Hypothalamus (tissue), 51 donors: ENCODE results near the gene C17orf100.

Source experiments
- DNase-seq, 51 donors: peaks; one replicate each; lab custom pipeline; 2025; lab: John Stamatoyannopoulos, UW

Gene C17orf100

GRCh38 chr17:6651354-6651918 is at the start of gene C17orf100, which contains the start of gene MED31:
C17orf100 (plus strand) TSS chr17:6651762; CDS start chr17:6651914, 152 bp downstream.
MED31 (minus strand) TSS chr17:6651605; CDS start chr17:6651528, 77 bp downstream.
- DNase-seq, result peak; percentile 53 to 97 (median 88)

- no peak for DNase-seq
These were observed 49.4 kb upstream of the C17orf100 start for GRCh38 chr17:6602141-6602540.

- peak in 7 of 51 donors; percentile 3 to 16 (median 8) for DNase-seq
These were observed 47.7 kb upstream of the C17orf100 start for GRCh38 chr17:6603744-6604325.

GRCh38 chr17:6605142-6605541 is 46.4 kb upstream of the C17orf100 start:
- no peak for DNase-seq

- no peak for DNase-seq
These were observed 43.2 kb upstream of the C17orf100 start for GRCh38 chr17:6608321-6608720.

- DNase-seq, result no peak
These were observed 41.6 kb upstream of the C17orf100 start for GRCh38 chr17:6610011-6610410.

- no peak for DNase-seq
These were observed 40.3 kb upstream of the C17orf100 start for GRCh38 chr17:6611231-6611630.

- DNase-seq, result no peak
These were observed 27.6 kb upstream of the C17orf100 start for GRCh38 chr17:6623941-6624340.

- no peak for DNase-seq
These were observed 24.9 kb upstream of the C17orf100 start for GRCh38 chr17:6626616-6627015.

GRCh38 chr17:6627019-6627418 is 24.5 kb upstream of the C17orf100 start:
- no peak for DNase-seq

GRCh38 chr17:6630390-6630789 is 21.2 kb upstream of the C17orf100 start:
- DNase-seq, result no peak

- no peak for DNase-seq
These were observed 19.0 kb upstream of the C17orf100 start for GRCh38 chr17:6632530-6632929.

- no peak for DNase-seq
These were observed 18.3 kb upstream of the C17orf100 start for GRCh38 chr17:6633263-6633662.

- no peak for DNase-seq
These were observed 15.5 kb upstream of the C17orf100 start for GRCh38 chr17:6636105-6636504.

GRCh38 chr17:6636616-6637457 is 14.7 kb upstream of the C17orf100 start:
- DNase-seq, result no peak

GRCh38 chr17:6637458-6637840 is 14.1 kb upstream of the C17orf100 start:
- no peak for DNase-seq

- DNase-seq, result no peak
These were observed 13.3 kb upstream of the C17orf100 start for GRCh38 chr17:6638046-6638908.

- no peak for DNase-seq
These were observed 12.5 kb upstream of the C17orf100 start for GRCh38 chr17:6639014-6639585.

GRCh38 chr17:6639586-6640535 is 11.7 kb upstream of the C17orf100 start:
- DNase-seq, result peak in 2 of 51 donors; percentile 69 to 71
